ENCODE results near the gene TMED10.
"Not testable (repeated sequence)": the region's sequence is repeated elsewhere in the genome, so short reads cannot be mapped to it uniquely, and the experiment has no call there.

TMED10 gene

DNA sequence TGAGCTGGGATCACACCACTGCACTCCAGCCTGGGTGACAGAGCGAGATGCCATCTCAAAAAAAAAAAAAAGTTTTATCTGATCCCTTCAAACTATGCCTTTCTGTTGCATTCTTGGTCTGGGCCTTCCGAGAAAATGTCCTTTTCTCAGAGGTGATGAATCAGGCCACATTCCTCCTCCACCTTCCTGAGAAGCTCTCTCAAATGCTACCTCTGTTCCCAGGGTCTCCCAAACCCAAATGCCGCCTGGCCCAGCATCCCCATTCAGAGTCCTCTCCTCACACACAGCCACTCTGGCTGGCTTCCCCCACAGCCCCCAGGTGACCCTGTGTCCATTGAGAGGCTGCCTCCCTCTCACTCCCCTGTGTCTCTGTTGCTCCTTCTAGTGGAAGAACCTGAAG, 19.7 kb upstream of the TMED10 start:
- no peak for DNase-seq (ENCODE audit: extremely low read depth in 1 of 2, low read depth in 1 of 2)

DNA sequence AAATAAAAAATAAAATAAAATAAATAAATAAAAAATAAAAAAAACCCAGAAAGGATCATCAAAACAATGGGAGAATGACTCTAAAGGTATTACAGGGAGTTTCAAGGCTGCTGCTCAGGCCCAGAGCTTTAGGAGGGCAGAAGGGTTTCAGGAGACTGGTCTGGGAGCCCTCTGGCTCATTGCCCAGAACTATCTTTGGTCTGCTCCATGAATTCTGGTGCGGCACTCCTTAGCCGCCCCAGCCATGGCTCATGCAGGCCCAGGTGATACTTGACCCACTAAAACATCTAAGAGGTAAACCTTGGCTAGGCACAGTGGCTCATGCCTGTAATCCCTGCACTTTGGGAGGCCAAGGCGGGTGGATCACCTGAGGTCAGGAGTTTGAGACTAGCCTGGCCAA, 14.7 kb upstream of the TMED10 start:
- DNase-seq (ENCODE audit: extremely low read depth in 1 of 2, low read depth in 1 of 2): no peak

DNA sequence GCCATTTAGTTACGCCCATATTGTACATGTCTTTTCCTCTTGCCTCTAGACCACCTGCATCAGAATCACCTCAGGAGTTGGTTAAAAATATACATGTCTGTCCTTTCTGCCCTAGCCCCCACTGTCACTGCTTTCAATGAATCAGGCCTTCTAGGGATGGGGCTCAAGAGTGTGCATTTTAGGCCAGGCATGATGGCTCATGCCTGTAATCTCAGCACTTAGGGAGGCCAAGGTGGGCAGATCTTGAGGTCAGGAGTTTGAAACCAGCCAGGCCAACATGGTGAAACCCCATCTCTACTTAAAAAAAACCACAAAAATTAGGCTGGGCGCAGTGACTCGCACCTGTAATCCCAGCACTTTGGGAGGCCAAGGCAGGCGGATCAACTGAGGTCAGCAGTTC, 13.6 kb upstream of the TMED10 start:
- no peak for DNase-seq (ENCODE audit: extremely low read depth in 1 of 2, low read depth in 1 of 2)

DNA sequence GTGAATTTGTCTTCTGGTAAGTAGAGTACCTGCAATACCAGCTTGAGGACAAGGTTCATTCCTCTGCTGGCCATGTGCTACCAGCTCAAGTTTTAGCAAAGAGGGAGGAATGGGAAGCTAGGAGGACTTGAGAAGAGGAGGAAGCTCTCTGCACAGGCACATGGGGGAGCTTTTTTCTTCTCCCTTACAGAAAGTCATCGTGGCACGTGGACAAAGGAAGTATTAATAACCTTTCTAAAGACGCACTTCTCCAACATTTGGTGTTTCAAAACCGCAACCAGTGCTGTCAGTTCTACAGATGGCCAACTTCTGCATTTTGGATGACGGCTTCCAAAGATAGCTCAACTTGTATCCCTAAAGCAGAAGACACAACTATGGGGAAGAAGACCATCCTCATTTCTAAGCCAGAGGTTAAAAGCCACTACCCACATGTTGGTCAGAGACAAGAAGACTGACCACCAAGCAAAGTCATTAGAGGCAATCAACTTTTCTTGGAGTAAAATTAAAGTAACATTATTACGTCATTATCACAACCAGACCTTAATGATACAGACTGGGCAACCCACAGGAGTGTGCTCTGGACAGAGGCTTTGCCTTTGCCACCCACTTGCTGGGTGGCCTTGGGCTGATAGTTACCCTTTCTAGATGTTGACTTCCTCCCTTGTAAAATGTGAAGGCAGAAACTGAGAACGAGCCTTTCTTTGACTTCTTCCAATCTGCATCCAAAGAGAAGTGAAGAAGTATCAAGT, 12.3 kb upstream of the TMED10 start:
- no peak for DNase-seq (ENCODE audit: extremely low read depth in 1 of 2, low read depth in 1 of 2)

DNA sequence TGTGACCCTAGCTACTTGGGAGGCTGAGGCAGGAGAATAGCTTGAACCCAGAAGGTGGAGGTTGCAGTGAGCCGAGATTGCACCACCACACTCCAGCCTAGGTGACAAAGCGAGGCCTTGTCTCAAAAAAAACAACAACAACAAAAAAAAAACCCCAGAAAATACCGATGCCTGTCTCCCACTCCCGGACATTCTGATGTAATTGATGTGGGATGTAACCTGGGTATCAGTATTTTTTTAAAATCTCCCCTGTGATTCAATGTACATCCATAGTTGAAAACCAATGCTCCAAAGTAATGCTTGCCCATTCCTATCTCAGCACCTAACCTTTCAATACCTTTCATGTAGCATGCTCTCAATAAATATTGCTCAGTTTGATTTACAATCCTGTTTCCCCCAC, 11.7 kb upstream of the TMED10 start:
- DNase-seq (ENCODE audit: extremely low read depth in 1 of 2, low read depth in 1 of 2): no peak

DNA sequence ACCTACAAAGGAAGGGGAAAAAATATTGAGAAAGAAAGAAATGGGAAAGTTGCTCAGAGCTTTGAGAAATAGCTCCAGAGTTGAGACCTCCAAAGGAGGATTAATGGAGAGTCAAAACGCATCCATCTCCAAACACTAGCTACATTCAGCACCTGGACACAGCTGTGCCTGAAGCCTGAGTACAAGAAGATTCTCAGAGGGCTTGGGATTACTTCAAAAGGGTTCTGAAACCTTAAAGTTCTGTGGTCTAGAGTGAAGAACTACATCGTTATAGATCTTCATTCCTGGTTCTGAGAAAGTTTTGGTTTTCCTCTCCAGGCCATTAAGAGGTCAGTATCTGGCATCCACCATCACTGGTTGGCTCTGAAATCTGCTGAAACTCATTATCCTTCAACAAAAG, 10.5 kb upstream of the TMED10 start:
- no peak for DNase-seq (ENCODE audit: extremely low read depth in 1 of 2, low read depth in 1 of 2)

DNA sequence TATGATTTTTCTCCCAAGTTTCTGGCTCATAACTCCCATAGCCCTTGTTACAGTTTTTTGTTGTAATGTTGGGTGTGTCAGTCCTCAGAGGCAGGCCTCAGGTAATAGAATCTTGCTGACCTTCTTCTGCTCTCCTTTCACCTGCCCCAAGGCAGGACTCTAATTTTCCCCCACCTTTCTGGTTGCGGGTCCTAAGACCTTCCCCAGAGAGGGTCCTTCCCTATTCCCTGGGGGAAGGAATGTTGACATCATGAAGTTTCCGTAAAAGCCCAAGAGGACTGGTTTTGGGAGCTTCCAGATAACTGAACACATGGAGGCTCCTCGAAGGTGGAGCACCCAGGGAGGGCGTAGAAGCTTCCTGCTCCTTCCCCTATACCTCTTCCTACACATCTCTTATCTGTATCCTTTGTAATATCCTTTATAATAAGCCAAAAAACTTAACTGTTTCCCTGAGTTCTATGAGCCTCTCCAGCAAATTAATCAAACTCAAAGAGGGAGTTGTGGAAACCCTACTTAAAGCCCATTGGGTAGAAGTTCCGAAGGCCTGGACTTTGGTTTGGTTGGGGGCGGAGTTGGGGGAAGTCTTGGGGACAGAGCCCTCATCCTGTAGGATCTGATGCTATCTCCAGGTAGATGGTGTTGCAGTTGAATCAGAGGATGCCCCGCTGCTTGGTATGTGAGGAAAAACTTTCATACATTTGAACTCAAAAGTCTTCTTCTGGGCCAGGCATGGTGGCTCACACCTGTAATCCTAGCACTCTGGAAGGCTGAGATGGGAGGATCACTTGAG, 9.0 kb upstream of the TMED10 start:
- no peak for DNase-seq (ENCODE audit: extremely low read depth in 1 of 2, low read depth in 1 of 2)

DNA sequence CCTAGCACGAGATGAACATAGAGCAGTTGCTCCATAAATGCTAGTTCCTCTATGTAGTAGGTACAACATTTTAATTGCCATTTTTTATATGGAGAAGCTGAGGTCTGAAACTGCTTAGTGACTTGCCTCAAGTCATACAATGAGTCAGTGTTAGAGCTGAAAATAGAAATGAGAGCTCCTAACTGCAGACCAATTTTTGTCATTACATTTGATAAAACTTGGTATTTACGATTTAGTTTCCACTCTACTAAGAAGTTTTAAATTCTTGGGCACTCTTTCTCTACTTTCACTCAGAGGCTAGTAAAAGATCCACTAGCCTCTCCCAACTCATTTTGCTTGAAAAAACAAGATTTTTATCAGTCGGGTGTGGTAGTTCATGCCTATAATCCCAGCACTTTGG, 8.1 kb upstream of the TMED10 start:
- no peak for DNase-seq (ENCODE audit: extremely low read depth in 1 of 2, low read depth in 1 of 2)

DNA sequence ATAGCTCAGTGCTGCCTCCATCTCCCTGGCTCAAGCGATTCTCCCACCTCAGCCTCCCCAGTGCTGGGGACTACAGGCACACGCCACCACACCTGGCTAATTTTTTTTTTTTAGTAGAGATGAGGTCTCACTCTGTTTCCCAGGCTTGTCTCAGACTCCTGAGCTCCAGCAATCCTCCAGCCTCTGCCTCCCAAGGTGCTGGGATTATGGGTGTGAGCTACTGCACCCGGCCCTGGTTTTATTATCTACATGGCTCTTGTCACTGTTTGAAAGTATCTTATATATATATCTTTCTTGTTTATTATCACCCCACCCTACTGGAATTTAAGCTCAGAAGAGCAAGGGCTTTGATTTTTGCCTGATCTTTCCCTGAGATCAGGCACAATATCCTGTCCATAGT, 7.6 kb upstream of the TMED10 start:
- no peak for DNase-seq (ENCODE audit: extremely low read depth in 1 of 2, low read depth in 1 of 2)

DNA sequence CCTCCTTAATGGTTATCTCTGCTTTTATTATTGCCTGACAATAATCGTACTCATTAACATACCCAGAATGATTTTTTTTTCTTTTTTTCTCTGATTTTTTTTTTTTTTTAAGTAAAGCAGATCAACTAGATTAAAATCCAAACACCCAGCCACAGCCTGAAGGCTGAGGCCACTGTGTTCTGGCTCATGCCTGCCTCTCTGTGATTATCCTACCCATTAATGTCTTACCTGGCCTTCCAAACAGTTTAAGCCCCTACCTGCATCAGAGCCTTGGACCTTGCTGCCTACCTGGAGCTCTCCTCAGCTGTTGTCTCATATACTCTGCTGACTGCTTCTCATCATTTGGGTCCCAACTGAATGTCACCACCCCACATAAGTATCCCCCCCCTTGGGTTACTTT, 6.8 kb upstream of the TMED10 start:
- no peak for DNase-seq (ENCODE audit: extremely low read depth in 1 of 2, low read depth in 1 of 2)

DNA sequence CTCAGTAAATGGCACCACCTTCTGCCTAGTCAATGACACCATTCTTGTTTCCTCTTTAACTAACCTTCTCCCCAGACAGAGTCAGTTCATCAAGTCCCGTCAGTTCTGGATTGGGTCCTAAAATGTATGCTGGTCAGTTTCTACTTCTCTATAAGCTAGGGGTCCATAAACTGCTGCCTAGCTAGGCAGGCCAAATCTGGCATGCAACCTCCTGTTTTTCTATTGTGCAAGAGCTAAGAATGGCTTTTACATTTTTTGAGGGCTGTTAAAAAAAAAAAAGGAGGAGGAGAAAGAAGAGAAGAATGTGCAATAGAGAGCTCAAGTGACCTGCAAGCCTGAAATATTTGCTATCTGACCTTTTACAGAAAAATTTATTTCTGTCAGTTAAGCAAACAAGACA, 6.4 kb upstream of the TMED10 start:
- DNase-seq (ENCODE audit: extremely low read depth in 1 of 2, low read depth in 1 of 2): no peak

DNA sequence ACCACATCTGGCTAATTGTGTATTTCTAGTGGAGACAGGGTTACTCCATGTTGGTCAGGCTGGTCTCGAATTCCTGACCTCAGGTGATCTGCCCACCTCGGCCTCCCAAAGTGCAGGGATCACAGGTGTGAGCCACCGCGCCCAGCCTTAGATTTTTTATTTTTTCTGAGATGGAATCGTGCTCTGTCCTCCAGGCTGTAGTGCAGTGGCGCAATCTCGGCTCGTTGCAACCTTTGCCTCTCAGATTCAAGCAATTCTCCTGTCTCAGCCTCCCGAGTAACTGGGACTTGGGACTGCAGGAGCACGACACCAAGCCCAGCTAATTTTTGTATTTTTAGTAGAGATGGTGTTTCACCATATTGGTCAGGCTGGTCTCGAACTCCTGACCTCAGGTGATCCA, 5.8 kb upstream of the TMED10 start:
- not testable (repeated sequence) for DNase-seq (ENCODE audit: extremely low read depth in 1 of 2, low read depth in 1 of 2)

DNA sequence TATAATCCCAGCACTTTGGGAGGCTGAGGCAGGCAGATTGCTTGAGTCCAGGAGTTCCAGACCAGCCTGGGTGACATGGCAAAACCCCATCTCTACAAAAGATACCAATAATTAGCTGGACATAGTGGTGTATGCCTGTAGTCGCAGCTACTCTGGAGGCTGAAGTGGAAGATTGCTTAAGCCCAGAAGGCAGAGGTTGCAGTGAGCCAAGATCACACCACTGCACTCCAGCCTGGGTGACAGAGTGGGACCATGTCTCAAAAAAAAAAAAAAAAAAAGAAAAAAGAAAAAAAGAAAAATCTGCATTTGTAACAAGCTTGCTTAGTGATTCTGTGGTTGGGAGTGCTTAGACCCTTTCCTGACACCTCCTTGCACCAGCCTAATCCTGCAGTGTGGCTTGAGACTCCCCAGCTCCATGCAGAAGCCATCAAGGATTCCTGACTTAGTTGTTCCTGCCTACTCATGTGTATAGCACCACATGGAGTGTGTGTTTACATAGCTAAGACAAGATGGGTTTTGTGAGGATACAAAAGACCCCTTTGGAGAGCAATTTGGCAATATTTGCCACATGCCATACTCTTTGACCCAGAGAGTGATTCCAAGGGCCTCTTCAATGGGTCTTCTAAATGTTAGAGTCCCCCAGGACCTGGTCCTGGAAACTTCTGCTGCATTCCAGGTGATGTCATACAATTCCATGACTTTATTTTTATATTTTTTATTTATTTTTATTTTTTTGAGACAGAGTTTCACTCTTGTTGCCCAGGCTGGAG, 5.1 kb upstream of the TMED10 start:
- no peak for DNase-seq (ENCODE audit: extremely low read depth in 1 of 2, low read depth in 1 of 2)

DNA sequence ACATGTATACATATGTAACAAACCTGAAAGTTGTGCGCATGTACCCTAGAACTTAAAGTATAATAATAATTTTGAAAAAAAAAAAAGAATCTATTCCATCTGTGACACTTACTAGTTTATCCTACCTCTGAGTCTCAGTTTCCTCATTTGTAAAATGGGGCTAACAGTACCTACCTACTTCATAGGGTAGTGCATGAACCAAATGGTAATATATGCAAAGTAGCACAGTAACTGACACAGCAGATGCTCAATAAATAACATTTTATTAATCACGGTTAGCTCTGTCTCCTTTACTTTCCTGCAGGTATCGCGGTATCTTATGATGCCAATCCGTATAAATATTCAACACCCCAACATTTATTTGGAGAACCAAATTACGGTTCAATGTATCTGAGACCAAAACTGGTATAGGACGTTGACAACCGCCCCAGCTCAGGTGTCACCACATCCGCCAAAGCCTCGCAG, 703 bp downstream of the TMED10 start:
- no peak for DNase-seq (ENCODE audit: extremely low read depth in 1 of 2, low read depth in 1 of 2)

DNA sequence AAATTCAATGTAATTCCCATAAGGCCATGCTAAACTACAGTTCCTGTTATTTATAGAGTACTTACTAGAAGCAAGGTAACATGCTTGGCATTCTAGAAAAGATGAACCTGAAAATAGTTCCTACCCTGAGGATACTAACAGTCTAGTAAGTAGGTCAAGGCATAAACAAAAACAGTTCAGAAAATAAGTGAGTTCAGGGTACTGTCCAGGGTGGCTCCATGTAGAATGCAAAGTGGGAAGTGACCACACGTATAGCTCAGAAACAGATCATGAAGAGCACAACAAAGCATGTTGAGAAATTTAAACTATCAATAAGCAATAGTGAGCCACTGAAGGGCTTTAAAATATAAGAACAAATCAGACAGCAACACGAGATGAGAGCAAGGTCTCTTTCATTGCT, 2.3 kb downstream of the TMED10 start:
- no peak for DNase-seq (ENCODE audit: extremely low read depth in 1 of 2, low read depth in 1 of 2)

DNA sequence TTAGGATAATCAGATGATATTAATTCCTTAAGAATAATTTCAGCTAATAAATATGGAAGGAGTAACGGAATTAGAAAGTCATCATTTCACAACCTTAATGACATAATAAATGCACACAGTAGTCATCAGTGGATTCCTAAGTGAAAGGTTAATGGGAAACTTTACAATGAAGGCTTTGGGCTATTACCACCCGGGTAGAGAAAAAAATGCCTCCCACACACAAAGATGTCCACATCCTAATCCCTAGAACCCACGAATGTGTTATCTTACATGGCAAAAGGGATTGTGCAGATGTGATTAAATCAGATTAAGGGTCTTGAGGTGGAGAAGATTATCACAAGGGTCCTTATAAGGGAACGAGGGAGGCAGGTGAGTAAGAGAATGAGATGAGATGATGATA, 5.6 kb downstream of the TMED10 start:
- DNase-seq (ENCODE audit: extremely low read depth in 1 of 2, low read depth in 1 of 2): no peak

DNA sequence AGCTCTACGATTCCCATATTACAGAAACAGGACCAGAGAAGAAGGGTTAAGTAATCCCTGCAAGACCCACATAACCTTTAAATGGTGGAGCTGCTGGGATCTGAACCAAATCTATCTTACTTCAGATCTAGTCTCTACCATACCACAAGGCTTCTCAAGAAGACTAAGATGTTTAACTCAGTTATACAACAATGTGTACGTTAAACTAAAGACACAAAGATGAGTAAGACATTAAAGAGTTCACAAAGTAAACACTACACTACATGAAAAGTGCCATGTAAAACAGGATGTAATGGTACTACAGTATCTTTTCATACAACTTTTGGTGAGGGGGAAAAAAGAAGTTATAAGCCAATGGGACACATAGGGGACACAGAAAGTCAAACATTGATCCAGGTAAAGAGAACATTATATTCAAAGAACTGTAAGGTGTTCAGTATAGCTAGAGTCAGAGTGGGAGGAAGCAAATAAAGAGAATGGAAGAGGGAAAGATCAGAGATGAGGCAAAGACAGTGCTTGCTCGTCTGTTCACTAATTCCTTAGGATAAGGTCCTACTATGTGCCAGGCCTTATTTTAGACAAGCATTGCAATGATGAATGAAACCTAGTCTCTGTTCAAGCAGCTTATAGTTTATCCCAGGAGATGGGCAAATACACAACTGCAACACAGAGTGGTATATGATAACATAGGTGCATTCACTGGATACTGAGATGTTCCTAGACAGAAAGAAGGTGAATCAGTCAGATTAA, 7.7 kb downstream of the TMED10 start:
- no peak for DNase-seq (ENCODE audit: extremely low read depth in 1 of 2, low read depth in 1 of 2)

DNA sequence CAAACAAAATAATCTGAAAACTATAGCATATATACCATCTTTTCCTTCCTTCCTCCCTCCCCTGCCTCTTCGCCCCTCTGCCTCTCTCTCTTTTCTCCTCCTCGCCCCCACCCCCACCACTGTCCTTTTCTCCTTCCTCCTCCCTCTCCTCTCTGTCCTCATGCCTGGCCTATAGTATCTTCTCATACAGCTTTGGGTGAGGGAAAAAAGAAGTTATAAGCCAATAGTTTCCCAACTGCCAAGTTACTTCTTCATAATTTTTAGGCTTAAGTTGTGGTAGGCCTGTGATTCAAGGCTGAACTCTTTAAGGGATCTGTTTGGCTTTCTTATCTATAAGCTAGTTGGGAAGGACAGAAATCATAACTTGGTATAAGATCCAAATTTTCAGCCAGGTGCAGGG, 9.1 kb downstream of the TMED10 start:
- DNase-seq (ENCODE audit: extremely low read depth in 1 of 2, low read depth in 1 of 2): no peak

DNA sequence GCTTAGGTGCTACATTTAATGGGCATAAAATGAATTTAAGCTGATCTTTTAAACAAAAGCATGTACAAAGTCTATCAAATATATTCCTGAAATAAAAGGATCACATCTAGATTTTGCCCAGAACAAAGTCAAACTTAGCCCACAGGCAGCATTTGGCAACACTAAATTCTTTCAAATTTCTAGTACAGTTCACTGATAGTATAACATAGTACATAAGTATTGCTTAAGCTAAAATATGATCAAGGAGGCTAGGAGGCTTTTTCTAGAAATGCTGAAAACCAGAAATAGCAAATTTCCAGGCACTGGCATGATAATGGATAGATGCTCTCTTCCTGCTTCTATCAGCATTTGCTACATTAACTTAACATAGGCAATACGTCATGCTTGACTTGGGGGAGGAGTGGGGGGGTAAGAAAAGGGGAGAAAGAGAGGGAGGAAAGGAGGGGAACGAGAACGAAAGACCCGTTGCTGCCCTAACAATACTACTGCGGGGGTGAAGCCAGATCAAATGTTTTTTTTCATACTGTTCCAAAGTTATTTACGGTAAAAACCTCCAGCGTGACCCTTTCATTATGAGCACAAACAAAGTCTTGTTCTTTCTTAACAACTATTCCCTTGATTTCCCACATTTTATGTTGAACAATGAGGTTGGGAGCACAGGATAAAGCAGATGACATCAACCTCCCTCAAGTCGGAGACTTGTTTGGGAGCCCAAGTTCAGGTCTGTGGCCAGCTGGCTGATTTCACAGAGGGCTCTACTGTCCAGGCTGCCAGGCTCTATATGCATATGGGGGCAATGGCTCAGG, 10.6 kb downstream of the TMED10 start:
- no peak for DNase-seq (ENCODE audit: extremely low read depth in 1 of 2, low read depth in 1 of 2)

DNA sequence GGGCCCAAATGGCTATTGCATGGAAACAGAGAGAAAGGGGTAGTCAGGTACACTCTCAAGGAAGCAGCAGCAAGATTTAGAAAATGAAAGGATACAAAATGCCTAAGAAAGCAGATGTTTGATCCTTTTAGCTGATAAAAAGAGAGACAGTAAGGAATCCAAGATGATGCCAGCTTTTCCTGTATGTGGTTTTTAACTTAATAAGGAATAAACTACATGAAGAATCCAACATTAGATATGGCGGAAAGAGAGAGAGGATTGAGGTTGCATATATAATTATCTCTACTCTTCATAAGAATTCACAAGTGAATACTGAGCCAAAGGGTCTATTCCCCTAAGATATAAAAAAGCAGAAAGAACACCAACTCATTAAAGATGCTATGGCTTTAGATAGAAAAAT, 11.6 kb downstream of the TMED10 start:
- DNase-seq (ENCODE audit: extremely low read depth in 1 of 2, low read depth in 1 of 2): no peak
